MM.1S (cell line): ENCODE measurements around the gene PVR.

Source experiments
- EZH2phosphoT487 ChIP-seq: fragments of 300-600 bp; sonication (generic); IDR thresholded peaks from 2 replicates; pipeline ENCODE4 v1.6.1; 2018; ENCODE audit warnings: antibody characterized with exemption, low read length
- TF ChIP-seq, protein P1 (sequence below): fragments of 300-600 bp; sonication (generic); IDR thresholded peaks from 2 replicates; pipeline ENCODE4 v1.5.1; 2016; ENCODE audit warnings: antibody characterized with exemption, low read length, mixed read lengths

DNA sequence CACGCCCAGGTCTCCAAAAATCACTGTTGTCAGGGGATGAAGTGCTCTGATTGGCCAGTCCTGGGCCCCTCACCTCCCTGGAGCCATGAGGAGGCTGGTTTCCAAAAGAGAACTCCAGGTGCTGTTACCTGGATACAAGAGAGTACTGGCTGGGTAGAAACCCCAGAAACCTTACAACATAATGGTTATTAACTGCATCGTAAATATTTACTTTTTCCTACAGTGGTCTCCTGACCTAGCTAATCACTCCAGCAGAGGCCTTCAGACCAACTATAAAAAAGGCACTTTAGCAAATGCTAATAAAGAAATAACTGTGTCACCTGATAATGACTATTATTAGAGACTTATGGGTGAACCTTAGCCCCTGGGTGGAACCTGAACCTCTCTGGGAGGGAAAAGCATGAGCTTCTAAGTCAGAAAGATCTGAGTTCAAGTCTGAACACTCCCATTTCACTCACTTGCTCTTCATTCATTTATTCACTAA, 31.9 kb upstream of the PVR start:
- TF ChIP-seq, protein P1, sequence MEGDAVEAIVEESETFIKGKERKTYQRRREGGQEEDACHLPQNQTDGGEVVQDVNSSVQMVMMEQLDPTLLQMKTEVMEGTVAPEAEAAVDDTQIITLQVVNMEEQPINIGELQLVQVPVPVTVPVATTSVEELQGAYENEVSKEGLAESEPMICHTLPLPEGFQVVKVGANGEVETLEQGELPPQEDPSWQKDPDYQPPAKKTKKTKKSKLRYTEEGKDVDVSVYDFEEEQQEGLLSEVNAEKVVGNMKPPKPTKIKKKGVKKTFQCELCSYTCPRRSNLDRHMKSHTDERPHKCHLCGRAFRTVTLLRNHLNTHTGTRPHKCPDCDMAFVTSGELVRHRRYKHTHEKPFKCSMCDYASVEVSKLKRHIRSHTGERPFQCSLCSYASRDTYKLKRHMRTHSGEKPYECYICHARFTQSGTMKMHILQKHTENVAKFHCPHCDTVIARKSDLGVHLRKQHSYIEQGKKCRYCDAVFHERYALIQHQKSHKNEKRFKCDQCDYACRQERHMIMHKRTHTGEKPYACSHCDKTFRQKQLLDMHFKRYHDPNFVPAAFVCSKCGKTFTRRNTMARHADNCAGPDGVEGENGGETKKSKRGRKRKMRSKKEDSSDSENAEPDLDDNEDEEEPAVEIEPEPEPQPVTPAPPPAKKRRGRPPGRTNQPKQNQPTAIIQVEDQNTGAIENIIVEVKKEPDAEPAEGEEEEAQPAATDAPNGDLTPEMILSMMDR, result no peak
- TF ChIP-seq EZH2phosphoT487, result no peak
